IMR-90 (cell line): ENCODE results near the gene IFT52. TPM values are rescaled to one million over a fixed set of nuclear protein-coding genes. Genes with fewer than 3 reads are reported as not detected.
A peak's percentile ranks its signal among the peaks of the same experiment; 100 is the strongest.

Source experiments
- ATAC-seq: fragments of 200-7000 bp; cut with Tn5 transposase; 2 replicates; pipeline ENCODE4 v1.9.1; 2020; ENCODE audit warnings: low read depth, mild to moderate bottlenecking, moderate library complexity
- BruUV-seq: library from RNA; stranded (reverse); fragments of 400-500 nt; replicated peaks from 2 replicates; lab custom pipeline; 2021; lab: Mats Ljungman, UMichigan
- CTCF ChIA-PET: fragments of 300-600 bp; formaldehyde crosslinking; extraction: SDS; loops from one replicate; lab custom pipeline; 2021; ENCODE audit warnings: antibody characterized with exemption; lab: Yijun Ruan, JAX
- POLR2A ChIA-PET: fragments of 300-600 bp; sonication (Branson Sonifier 250); formaldehyde crosslinking; loops from one replicate; lab custom pipeline; 2022; ENCODE audit warnings: antibody characterized with exemption; ENCODE audit not compliant: unreplicated experiment; lab: Charles Lee
- DNase-seq: peaks from one replicate; pipeline ENCODE4 v3.0.0; 2013
- H2AFZ ChIP-seq: replicated peaks from 2 replicates; pipeline ENCODE3; 2013; ENCODE audit warnings: low read length, mild to moderate bottlenecking; ENCODE audit not compliant: poor library complexity
- H2AK5ac ChIP-seq: 2 replicates; pipeline ENCODE4 v1.6.1; 2013; ENCODE audit warnings: low read depth, low read length, inconsistent platforms
- H2AK9ac ChIP-seq: replicated peaks from 2 replicates; pipeline ENCODE3; 2013; ENCODE audit warnings: mild to moderate bottlenecking, low read depth, low read length, moderate library complexity; ENCODE audit not compliant: poor library complexity
- H2BK120ac ChIP-seq: 2 replicates; pipeline ENCODE4 v1.6.1; 2013; ENCODE audit warnings: low read depth, low read length, inconsistent platforms
- H2BK15ac ChIP-seq: 3 replicates; pipeline ENCODE4 v1.6.1; 2013; ENCODE audit warnings: low read depth, low read length, inconsistent platforms
- H2BK20ac ChIP-seq: 2 replicates; pipeline ENCODE4 v1.6.1; 2013; ENCODE audit warnings: low read depth, mild to moderate bottlenecking, inconsistent platforms, low read length, moderate library complexity
- H2BK5ac ChIP-seq: 2 replicates; pipeline ENCODE4 v1.6.1; 2013; ENCODE audit warnings: mild to moderate bottlenecking, low read depth, low read length, inconsistent platforms; ENCODE audit not compliant: poor library complexity, severe bottlenecking
- H3K14ac ChIP-seq: replicated peaks from 2 replicates; pipeline ENCODE4 v1.6.1; 2013; ENCODE audit warnings: low read depth, low read length, inconsistent platforms
- H3K18ac ChIP-seq: 2 replicates; pipeline ENCODE4 v1.6.1; 2013; ENCODE audit warnings: low read depth, low read length, control low read depth
- H3K23ac ChIP-seq: 2 replicates; pipeline ENCODE4 v1.6.1; 2013; ENCODE audit warnings: low read depth, low read length, inconsistent platforms
- H3K27ac ChIP-seq: 2 replicates; pipeline ENCODE4 v1.5.1; 2013; ENCODE audit warnings: mild to moderate bottlenecking, control low read depth, low read length; ENCODE audit not compliant: insufficient read depth
- H3K27me3 ChIP-seq: 2 replicates; pipeline ENCODE4 v1.6.1; 2013; ENCODE audit warnings: low read length; ENCODE audit not compliant: control insufficient read depth, insufficient read depth
- H3K36me3 ChIP-seq: 2 replicates; pipeline ENCODE4 v1.6.1; 2013; ENCODE audit warnings: low read length, mixed read lengths; ENCODE audit not compliant: control insufficient read depth, insufficient read depth
- H3K4ac ChIP-seq: 2 replicates; pipeline ENCODE4 v1.6.1; 2013; ENCODE audit warnings: low read depth, low read length, inconsistent platforms
- H3K4me1 ChIP-seq: 2 replicates; pipeline ENCODE4 v1.6.1; 2013; ENCODE audit warnings: low read length, mixed read lengths; ENCODE audit not compliant: control insufficient read depth, insufficient read depth
- H3K4me2 ChIP-seq: 2 replicates; pipeline ENCODE4 v1.6.1; 2013; ENCODE audit warnings: low read depth, mild to moderate bottlenecking, control low read depth, low read length, moderate library complexity
- H3K4me3 ChIP-seq: 2 replicates; pipeline ENCODE4 v1.5.1; 2013; ENCODE audit warnings: low read depth, mild to moderate bottlenecking, control low read depth, low read length, moderate library complexity; ENCODE audit not compliant: insufficient read depth
- H3K56ac ChIP-seq: 2 replicates; pipeline ENCODE4 v1.6.1; 2013; ENCODE audit warnings: low read length, inconsistent platforms; ENCODE audit not compliant: insufficient read depth; ENCODE audit errors: extremely low read depth
- H3K79me1 ChIP-seq, 2 experiments: 2 replicates each; pipeline ENCODE4 v1.6.1; 2013; ENCODE audit warnings: low read length in 2 of 2, inconsistent platforms in 1 of 2, low read depth in 1 of 2
- H3K9ac ChIP-seq: 2 replicates; pipeline ENCODE4 v1.6.1; 2013; ENCODE audit warnings: low read depth, low read length, control low read depth
- H3K9me1 ChIP-seq: 2 replicates; pipeline ENCODE4 v1.6.1; 2013; ENCODE audit warnings: low read length, inconsistent platforms; ENCODE audit not compliant: insufficient read depth
- H3K9me3 ChIP-seq: 2 replicates; pipeline ENCODE4 v1.6.1; 2013; ENCODE audit warnings: low read length; ENCODE audit not compliant: control insufficient read depth, insufficient read depth
- H4K20me1 ChIP-seq: 2 replicates; pipeline ENCODE4 v1.6.1; 2013; ENCODE audit warnings: low read length, inconsistent platforms; ENCODE audit not compliant: insufficient read depth
- H4K5ac ChIP-seq: 2 replicates; pipeline ENCODE4 v1.6.1; 2013; ENCODE audit warnings: mild to moderate bottlenecking, low read depth, low read length, control low read depth
- H4K8ac ChIP-seq, 2 experiments: 2 replicates each; pipeline ENCODE4 v1.6.1; 2013; ENCODE audit warnings: low read depth in 2 of 2, low read length in 2 of 2, control low read depth in 1 of 2, inconsistent platforms in 1 of 2
- H4K91ac ChIP-seq: 2 replicates; pipeline ENCODE4 v1.6.1; 2013; ENCODE audit warnings: low read depth, low read length, inconsistent platforms; ENCODE audit not compliant: insufficient read depth
- BHLHE40 ChIP-seq: fragments of 150-350 bp; IDR thresholded peaks from 2 replicates; pipeline ENCODE4 v1.6.1; 2016; ENCODE audit warnings: mild to moderate bottlenecking, low read depth, low read length
- CHD1 ChIP-seq: IDR thresholded peaks from 2 replicates; pipeline ENCODE4 v1.6.1; 2012; ENCODE audit warnings: low read depth, low read length, improper control_type of control experiment
- ELK1 ChIP-seq: fragments of 150-350 bp; IDR thresholded peaks from 2 replicates; pipeline ENCODE4 v1.6.1; 2016; ENCODE audit warnings: low read depth, mild to moderate bottlenecking, low read length, moderate library complexity, borderline replicate concordance
- MAZ ChIP-seq: IDR thresholded peaks from 2 replicates; pipeline ENCODE4 v1.6.1; 2012; ENCODE audit warnings: low read depth, mild to moderate bottlenecking, low read length, improper control_type of control experiment, moderate library complexity, borderline replicate concordance
- MXI1 ChIP-seq: IDR thresholded peaks from 2 replicates; pipeline ENCODE4 v1.6.1; 2012; ENCODE audit warnings: low read depth, mild to moderate bottlenecking, low read length, moderate library complexity, borderline replicate concordance
- RAD21 ChIP-seq: IDR thresholded peaks from 2 replicates; pipeline ENCODE4 v1.6.1; 2012; ENCODE audit warnings: low read length, improper control_type of control experiment
- USF2 ChIP-seq: fragments of 150-350 bp; IDR thresholded peaks from 2 replicates; pipeline ENCODE4 v1.6.1; 2017; ENCODE audit warnings: mild to moderate bottlenecking, antibody characterized with exemption, low read length, low read depth
- WGBS, 2 experiments: methylation state at CpG; one replicate each; pipeline versions ENCODE4 v1.1.5 to v1.1.7; 2013; ENCODE audit warnings: missing lambda C conversion rate in 2 of 2; ENCODE audit not compliant: insufficient read length in 1 of 2; ENCODE audit errors: extremely low coverage in 2 of 2; 5-methylcytosine and 5-hydroxymethylcytosine counted together
- dilution Hi-C: fragments of 300-500 bp; cut with HindIII; formaldehyde crosslinking; loops from one replicate; pipeline ENCODE4 v1.14.3; 2018; ENCODE audit warnings: low sequenced_read_pairs; ENCODE audit not compliant: unreplicated experiment
- in situ Hi-C: fragments of 300-500 bp; cut with MboI; formaldehyde crosslinking; loops from 3 replicates; pipeline ENCODE4 v1.14.3; 2019; ENCODE audit warnings: low sequenced_read_pairs, inconsistent platforms, mixed read lengths
- intact Hi-C: fragments of 100-400 bp; cut with micrococcal nuclease; formaldehyde crosslinking; loops from 2 replicates; pipeline ENCODE4 v1.10.0; 2022
- polyA plus RNA-seq, 3 experiments: library from polyadenylated mRNA; depleted of rRNA; stranded (reverse); fragments of >200 nt; gene quantifications; 2 replicates each; pipeline ENCODE4 v1.2.3, GENCODE V29; 2012; ENCODE audit warnings: low replicate concordance in 1 of 3
- total RNA-seq: library from RNA; depleted of rRNA; stranded (reverse); fragments of >200 nt; gene quantifications from 2 replicates; pipeline ENCODE4 v1.2.3, GENCODE V29; 2012
- TF ChIP-seq, protein P1 (sequence below): conservative IDR thresholded peaks from 2 replicates; pipeline ENCODE4 v1.5.1; 2012; ENCODE audit warnings: mild to moderate bottlenecking, low read depth, low read length, improper control_type of control experiment

Gene IFT52
- total and polyA plus RNA-seq, 2 of the 4 experiments (the other 2 are of a cell fraction): 31.2 to 55.6 TPM

- WGBS, 2 experiments: no CpG with 5 or more reads among the region's 3 CpGs
- dilution Hi-C loops (no loop called here), intact Hi-C loops (no loop called here)
Measured at GRCh38 chr20:43650997-43651525, 60.3 kb downstream of the IFT52 start.

More at GRCh38 chr20:43650997-43651525, 60.3 kb downstream of the IFT52 start:
- no peak for ATAC-seq
- no peak overlapping the region for H4K5ac ChIP-seq
- H3K9me3 ChIP-seq: no peaks in the 10 kb centered on the region
- H4K91ac ChIP-seq: no peak overlapping the region
- H3K14ac ChIP-seq: no peak overlapping the region
- DNase-seq: no peak
- H2BK15ac ChIP-seq: no peak overlapping the region
- H3K9me1 ChIP-seq: no peaks in the 10 kb centered on the region
- BruUV-seq: no TSS peak
- H3K4me2 ChIP-seq: no peak overlapping the region
- H3K36me3 ChIP-seq: peaks cover 7% of the 10 kb centered on the region
- H2BK120ac ChIP-seq: no peak overlapping the region
- no peak overlapping the region for H2AFZ ChIP-seq
- no peak overlapping the region for H2BK20ac ChIP-seq
- ChIA-PET POLR2A (no interaction called here), CTCF (no interaction called here)
- TF ChIP-seq MAZ (no peak), ELK1 (no peak), MXI1 (no peak), CHD1 (no peak), USF2 (no peak), RAD21 (no peak), BHLHE40 (no peak)
- TF ChIP-seq, protein P1, sequence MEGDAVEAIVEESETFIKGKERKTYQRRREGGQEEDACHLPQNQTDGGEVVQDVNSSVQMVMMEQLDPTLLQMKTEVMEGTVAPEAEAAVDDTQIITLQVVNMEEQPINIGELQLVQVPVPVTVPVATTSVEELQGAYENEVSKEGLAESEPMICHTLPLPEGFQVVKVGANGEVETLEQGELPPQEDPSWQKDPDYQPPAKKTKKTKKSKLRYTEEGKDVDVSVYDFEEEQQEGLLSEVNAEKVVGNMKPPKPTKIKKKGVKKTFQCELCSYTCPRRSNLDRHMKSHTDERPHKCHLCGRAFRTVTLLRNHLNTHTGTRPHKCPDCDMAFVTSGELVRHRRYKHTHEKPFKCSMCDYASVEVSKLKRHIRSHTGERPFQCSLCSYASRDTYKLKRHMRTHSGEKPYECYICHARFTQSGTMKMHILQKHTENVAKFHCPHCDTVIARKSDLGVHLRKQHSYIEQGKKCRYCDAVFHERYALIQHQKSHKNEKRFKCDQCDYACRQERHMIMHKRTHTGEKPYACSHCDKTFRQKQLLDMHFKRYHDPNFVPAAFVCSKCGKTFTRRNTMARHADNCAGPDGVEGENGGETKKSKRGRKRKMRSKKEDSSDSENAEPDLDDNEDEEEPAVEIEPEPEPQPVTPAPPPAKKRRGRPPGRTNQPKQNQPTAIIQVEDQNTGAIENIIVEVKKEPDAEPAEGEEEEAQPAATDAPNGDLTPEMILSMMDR: no peak
- no peak overlapping the region for H4K8ac ChIP-seq
- peak overlapping the region; percentile 37 for H2AK9ac ChIP-seq
- no peak overlapping the region for H3K23ac ChIP-seq
- no peak overlapping the region for H3K18ac ChIP-seq
- H3K9ac ChIP-seq: no peak overlapping the region
- H3K4ac ChIP-seq: no peak overlapping the region
- no peaks in the 10 kb centered on the region for H3K79me1 ChIP-seq
- no peaks in the 10 kb centered on the region for H3K4me1 ChIP-seq
- no peak overlapping the region for H3K56ac ChIP-seq
- no peak overlapping the region for H3K4me3 ChIP-seq
- in situ Hi-C loops: no loop called here
- no peaks in the 10 kb centered on the region for H4K20me1 ChIP-seq
- H3K27ac ChIP-seq: no peak overlapping the region
- no peak overlapping the region for H2BK5ac ChIP-seq
- H3K27me3 ChIP-seq: no peaks in the 10 kb centered on the region
- H2AK5ac ChIP-seq: no peak overlapping the region
